ENCODE data around the gene XPNPEP3. TPM values are rescaled to one million over a fixed set of nuclear protein-coding genes. Genes with fewer than 3 reads are reported as not detected.

Gene XPNPEP3
- 15.6 and 17.7 TPM in 2 replicates for total RNA-seq

DNA sequence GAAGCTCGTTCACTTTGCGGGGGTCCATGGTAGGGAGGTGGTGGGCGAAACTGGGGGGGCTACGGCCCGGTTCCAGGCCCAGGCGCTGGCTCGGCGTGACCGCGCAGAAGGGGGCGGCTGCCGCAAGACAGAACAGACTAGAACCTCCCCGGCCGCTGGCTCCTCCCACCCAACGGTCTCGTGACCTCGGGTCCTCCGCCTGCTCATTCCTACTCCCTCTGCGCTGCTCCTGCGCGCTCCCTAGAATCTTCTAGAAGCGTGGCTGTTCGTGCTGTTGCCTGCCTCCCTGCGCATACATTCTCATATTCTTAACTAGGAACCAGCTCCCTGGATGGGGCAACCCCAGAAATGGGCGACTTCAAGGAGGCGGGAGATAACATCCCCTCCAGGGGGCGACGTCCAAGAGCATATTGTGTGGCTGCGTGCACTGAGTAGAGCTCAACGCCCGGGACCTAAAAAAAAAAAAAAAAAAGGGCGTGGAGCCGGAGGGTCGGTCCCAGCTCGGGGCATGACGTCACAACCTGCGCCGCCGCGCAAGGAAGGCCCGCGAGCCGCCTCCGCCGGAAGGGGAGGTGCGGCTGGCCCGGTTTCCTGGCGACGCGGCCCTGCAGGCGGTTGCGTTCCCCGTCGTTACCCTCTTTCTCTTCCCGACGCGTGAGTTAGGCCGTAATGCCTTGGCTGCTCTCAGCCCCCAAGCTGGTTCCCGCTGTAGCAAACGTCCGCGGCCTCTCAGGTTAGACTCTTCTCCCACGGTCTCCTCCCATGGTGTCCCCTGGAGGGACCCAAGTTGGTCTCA lies at the start of gene XPNPEP3, which contains the start of gene ST13:
Gene XPNPEP3 (plus strand): TSS at position 636 of the 796 bp plus-strand sequence. CDS start 34 bp downstream, at position 670.
Gene ST13 (minus strand): TSS at position 127 of the 796 bp plus-strand sequence. CDS start 99 bp downstream, at position 28.
- Histone ChIP-seq H2AFZ (ENCODE audit: low read length) (peak within 1 kb of the TSS; percentile 95), H3K27me3 (ENCODE audit: insufficient read depth, low read length) (no peaks in the 10 kb centered on the region), H3K27ac (ENCODE audit: low read depth, low read length) (peak within 1 kb of the TSS; percentile 97), H3K4me2 (ENCODE audit: insufficient read depth, low read length) (peak within 1 kb of the TSS; percentile 98), H3K4me1 (ENCODE audit: insufficient read depth, low read length) (peaks cover 39% of the 10 kb centered on the region), H4K20me1 (ENCODE audit: insufficient read depth, low read length) (peaks cover 16% of the 10 kb centered on the region), H3K79me2 (ENCODE audit: insufficient read depth, low read length) (peaks cover 94% of the 10 kb centered on the region), H3K4me3 (ENCODE audit: insufficient read depth, low read length) (peak within 1 kb of the TSS; percentile 98), H3K36me3 (ENCODE audit: insufficient read depth, low read length) (peaks cover 1% of the 10 kb centered on the region), H3K9me3 (ENCODE audit: low read depth, low read length) (no peaks in the 10 kb centered on the region)
- TF ChIP-seq, protein P1, sequence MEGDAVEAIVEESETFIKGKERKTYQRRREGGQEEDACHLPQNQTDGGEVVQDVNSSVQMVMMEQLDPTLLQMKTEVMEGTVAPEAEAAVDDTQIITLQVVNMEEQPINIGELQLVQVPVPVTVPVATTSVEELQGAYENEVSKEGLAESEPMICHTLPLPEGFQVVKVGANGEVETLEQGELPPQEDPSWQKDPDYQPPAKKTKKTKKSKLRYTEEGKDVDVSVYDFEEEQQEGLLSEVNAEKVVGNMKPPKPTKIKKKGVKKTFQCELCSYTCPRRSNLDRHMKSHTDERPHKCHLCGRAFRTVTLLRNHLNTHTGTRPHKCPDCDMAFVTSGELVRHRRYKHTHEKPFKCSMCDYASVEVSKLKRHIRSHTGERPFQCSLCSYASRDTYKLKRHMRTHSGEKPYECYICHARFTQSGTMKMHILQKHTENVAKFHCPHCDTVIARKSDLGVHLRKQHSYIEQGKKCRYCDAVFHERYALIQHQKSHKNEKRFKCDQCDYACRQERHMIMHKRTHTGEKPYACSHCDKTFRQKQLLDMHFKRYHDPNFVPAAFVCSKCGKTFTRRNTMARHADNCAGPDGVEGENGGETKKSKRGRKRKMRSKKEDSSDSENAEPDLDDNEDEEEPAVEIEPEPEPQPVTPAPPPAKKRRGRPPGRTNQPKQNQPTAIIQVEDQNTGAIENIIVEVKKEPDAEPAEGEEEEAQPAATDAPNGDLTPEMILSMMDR (IDR thresholded peaks at IDR 0.05; ENCODE audit: extremely low read depth, low read depth, low read length), result peak; percentile 25
- peak; percentile 96 for DNase-seq (ENCODE audit: insufficient read length, low spot score, missing footprints)

DNA sequence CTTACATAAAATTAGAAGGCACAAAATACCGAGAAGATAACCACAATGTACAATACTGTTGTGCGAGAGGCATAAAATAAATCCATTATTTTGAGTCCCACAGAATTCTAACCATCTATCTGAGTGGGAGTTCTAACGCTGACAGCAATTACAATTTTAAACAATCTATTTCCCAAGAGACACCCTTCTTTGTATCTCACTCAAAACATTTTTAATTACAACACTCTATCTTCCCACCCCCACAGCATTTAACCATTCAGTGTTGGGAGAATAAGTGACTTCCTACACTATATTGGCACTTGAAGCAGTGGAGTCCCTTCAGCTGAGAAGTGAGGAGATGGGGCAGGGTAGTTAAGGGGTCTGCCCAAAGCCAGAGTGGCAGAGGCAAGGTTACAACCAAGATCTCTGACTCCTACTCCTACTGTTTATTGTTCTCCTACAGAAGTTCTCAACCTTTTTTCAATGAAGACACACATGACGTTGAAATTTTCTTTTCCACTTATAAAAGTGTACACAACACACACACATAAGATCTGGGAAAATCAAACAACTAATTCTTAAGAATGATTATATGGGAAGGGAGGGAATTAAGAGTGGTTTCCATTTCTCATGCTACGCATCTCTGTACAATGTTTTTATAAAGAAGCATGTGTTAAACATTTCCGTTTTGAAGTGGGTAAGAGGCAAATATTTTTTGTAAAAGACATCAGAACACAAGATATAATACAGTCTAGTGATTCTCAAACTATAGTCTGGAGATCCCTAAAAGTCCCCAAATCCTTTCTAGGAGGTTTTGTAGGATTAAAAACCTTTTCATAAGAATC lies 48.7 kb upstream of the XPNPEP3 start:
- TF ChIP-seq, protein P1 (IDR thresholded peaks at IDR 0.05; ENCODE audit: extremely low read depth, low read depth, low read length), result no peak
- Histone ChIP-seq H3K4me3 (ENCODE audit: insufficient read depth, low read length) (peak overlapping the region; percentile 38), H3K9me3 (ENCODE audit: low read depth, low read length) (no peaks in the 10 kb centered on the region), H3K27ac (ENCODE audit: low read depth, low read length) (peak overlapping the region; percentile 72), H2AFZ (ENCODE audit: low read length) (peak overlapping the region; percentile 57), H3K4me1 (ENCODE audit: insufficient read depth, low read length) (peaks cover 17% of the 10 kb centered on the region), H3K27me3 (ENCODE audit: insufficient read depth, low read length) (no peaks in the 10 kb centered on the region), H3K4me2 (ENCODE audit: insufficient read depth, low read length) (peak overlapping the region; percentile 61), H3K79me2 (ENCODE audit: insufficient read depth, low read length) (peaks cover 71% of the 10 kb centered on the region), H3K36me3 (ENCODE audit: insufficient read depth, low read length) (no peaks in the 10 kb centered on the region), H4K20me1 (ENCODE audit: insufficient read depth, low read length) (peaks cover 8% of the 10 kb centered on the region)
- peak; percentile 66 for DNase-seq (ENCODE audit: insufficient read length, low spot score, missing footprints)

DNA sequence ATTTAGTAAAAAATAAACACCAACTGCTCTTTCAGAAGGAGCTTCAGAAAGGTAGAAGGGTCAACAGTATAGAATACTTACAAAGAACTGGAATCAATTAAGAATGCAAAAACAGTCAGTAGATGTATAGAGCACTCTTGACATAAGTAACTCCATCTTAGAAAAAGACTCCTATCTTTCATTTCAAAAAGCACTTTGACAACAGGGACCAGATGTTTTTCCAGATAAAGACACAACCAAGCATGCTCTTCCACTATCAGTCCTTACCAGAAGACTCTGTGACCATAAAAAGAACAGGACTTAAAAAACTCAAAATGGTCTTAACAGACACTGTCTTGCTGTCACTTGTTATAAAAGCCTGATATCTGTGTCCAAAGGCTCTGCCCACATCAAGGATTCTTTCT lies 43.0 kb upstream of the XPNPEP3 start:
- no peak overlapping the region for H3K4me3 ChIP-seq (ENCODE audit: insufficient read depth, low read length)
- H3K4me1 ChIP-seq (ENCODE audit: insufficient read depth, low read length), result peaks cover 15% of the 10 kb centered on the region
- H3K79me2 ChIP-seq (ENCODE audit: insufficient read depth, low read length), result peaks cover 79% of the 10 kb centered on the region
- H3K9me3 ChIP-seq (ENCODE audit: low read depth, low read length), result no peaks in the 10 kb centered on the region
- no peak overlapping the region for H2AFZ ChIP-seq (ENCODE audit: low read length)
- no peak overlapping the region for H3K4me2 ChIP-seq (ENCODE audit: insufficient read depth, low read length)
- no peaks in the 10 kb centered on the region for H3K36me3 ChIP-seq (ENCODE audit: insufficient read depth, low read length)
- no peak for DNase-seq (ENCODE audit: insufficient read length, low spot score, missing footprints)
- H3K27ac ChIP-seq (ENCODE audit: low read depth, low read length), result no peak overlapping the region
- TF ChIP-seq, protein P1 (IDR thresholded peaks at IDR 0.05; ENCODE audit: extremely low read depth, low read depth, low read length), result no peak
- peaks cover 5% of the 10 kb centered on the region for H4K20me1 ChIP-seq (ENCODE audit: insufficient read depth, low read length)
- no peaks in the 10 kb centered on the region for H3K27me3 ChIP-seq (ENCODE audit: insufficient read depth, low read length)

Measured in osteoblast (primary cell).